ENCODE data around the gene MAGEF1. TPM values are rescaled to one million over a fixed set of nuclear protein-coding genes. Genes with fewer than 3 reads are reported as not detected.

The MAGEF1 gene
- total and polyA plus RNA-seq, 2 experiments from 2014 or later, result 66.5 to 88.7 TPM

GRCh38 chr3:184662187-184662586 is 49.7 kb downstream of the MAGEF1 start:
- H3K4me1 Mint-ChIP-seq, result peaks cover 55% of the 10 kb centered on the region
- Histone ChIP-seq H3K4me3 (no peak overlapping the region), H3K9me2 (ENCODE audit: insufficient read depth) (no peaks in the 10 kb centered on the region), H3K27me3 (ENCODE audit: insufficient read depth) (no peaks in the 10 kb centered on the region), H3K36me3 (ENCODE audit: insufficient read depth) (no peaks in the 10 kb centered on the region), H3F3A (replicated peaks; ENCODE audit: low read depth) (no peaks in the 10 kb centered on the region), H3K27ac (ENCODE audit: low read depth) (no peak overlapping the region), H3K79me2 (replicated peaks; ENCODE audit: insufficient read depth) (no peaks in the 10 kb centered on the region), H3K4me1 (ENCODE audit: insufficient read depth) (peaks cover 22% of the 10 kb centered on the region), H2AFZ (0 out of 2 replicates have a peak overlapping the region, but pooled peaks have one; percentile 3), H4K20me1 (replicated peaks; ENCODE audit: insufficient read depth) (no peaks in the 10 kb centered on the region), H3K4me2 (no peak overlapping the region)
- no peak overlapping the region for H3K4me3 Mint-ChIP-seq
- H3K27ac Mint-ChIP-seq, result no peak overlapping the region
- no peaks in the 10 kb centered on the region for H3K36me3 Mint-ChIP-seq (ENCODE audit: low read depth)
- TF ChIP-seq JUNB (IDR thresholded peaks at IDR 0.05; ENCODE audit: unreplicated experiment) (no peak), NANOG (IDR thresholded peaks at IDR 0.05; ENCODE audit: borderline replicate concordance) (no peak), POLR2AphosphoS5 (IDR thresholded peaks at IDR 0.05; ENCODE audit: low read depth) (no peak), ZNF462 (CRISPR knock-in tag; IDR thresholded peaks at IDR 0.05) (no peak), CREB1 (CRISPR knock-in tag; IDR thresholded peaks at IDR 0.05; ENCODE audit: low read depth) (no peak), ZNF331 (CRISPR knock-in tag; IDR thresholded peaks at IDR 0.05; ENCODE audit: low read depth) (no peak)
- DNase-seq (ENCODE audit: low spot score) (no peak), ATAC-seq (no peak)
- H3K9me3 Mint-ChIP-seq, result no peaks in the 10 kb centered on the region
- peaks cover 17% of the 10 kb centered on the region for H3K27me3 Mint-ChIP-seq (ENCODE audit: insufficient read depth, low read depth, poor library complexity)

- DNase-seq (ENCODE audit: low spot score) (no peak), ATAC-seq (no peak)
- Histone ChIP-seq H3K4me1 (ENCODE audit: insufficient read depth) (peaks cover 31% of the 10 kb centered on the region), H4K20me1 (replicated peaks; ENCODE audit: insufficient read depth) (no peaks in the 10 kb centered on the region), H3K79me2 (replicated peaks; ENCODE audit: insufficient read depth) (no peaks in the 10 kb centered on the region), H3K9me2 (ENCODE audit: insufficient read depth) (no peaks in the 10 kb centered on the region), H3K4me2 (no peak overlapping the region), H3K36me3 (ENCODE audit: insufficient read depth) (no peaks in the 10 kb centered on the region), H3F3A (replicated peaks; ENCODE audit: low read depth) (no peaks in the 10 kb centered on the region), H3K27me3 (ENCODE audit: insufficient read depth) (no peaks in the 10 kb centered on the region), H3K27ac (ENCODE audit: low read depth) (no peak overlapping the region), H2AFZ (peak overlapping the region; percentile 59; the same call in 1 of the 2 replicates), H3K4me3 (no peak overlapping the region)
- Mint-ChIP-seq H3K4me1 (peaks cover 56% of the 10 kb centered on the region), H3K27ac (no peak overlapping the region), H3K9me3 (no peaks in the 10 kb centered on the region), H3K4me3 (no peak overlapping the region), H3K27me3 (ENCODE audit: insufficient read depth, low read depth, poor library complexity) (peaks cover 20% of the 10 kb centered on the region), H3K36me3 (ENCODE audit: low read depth) (no peaks in the 10 kb centered on the region)
- TF ChIP-seq JUNB (IDR thresholded peaks at IDR 0.05; ENCODE audit: unreplicated experiment), result no peak
- TF ChIP-seq ZNF462 (CRISPR knock-in tag; IDR thresholded peaks at IDR 0.05), result no peak
- TF ChIP-seq ZNF331 (CRISPR knock-in tag; IDR thresholded peaks at IDR 0.05; ENCODE audit: low read depth), result no peak
- TF ChIP-seq CREB1 (CRISPR knock-in tag; IDR thresholded peaks at IDR 0.05; ENCODE audit: low read depth), result no peak
- TF ChIP-seq POLR2AphosphoS5 (IDR thresholded peaks at IDR 0.05; ENCODE audit: low read depth), result no peak
Observed at GRCh38 chr3:184660931-184661330, 50.9 kb downstream of the MAGEF1 start.
